Neural cell (in vitro differentiated cells): ENCODE data around the gene FNDC3B.

Experiments
- EP300 ChIP-seq: fragments of 450-650 bp; conservative IDR thresholded peaks from 2 replicates; pipeline ENCODE4 v1.6.1; 2014; ENCODE audit warnings: antibody characterized with exemption, mild to moderate bottlenecking, moderate library complexity; ENCODE audit not compliant: poor library complexity, severe bottlenecking
- POLR2AphosphoS5 ChIP-seq: IDR thresholded peaks from 2 replicates; pipeline ENCODE4 v1.6.1; 2012
- TF ChIP-seq, protein P1 (sequence below): fragments of 450-650 bp; IDR thresholded peaks from 2 replicates; pipeline ENCODE4 v1.5.1; 2014; ENCODE audit warnings: antibody characterized with exemption, mild to moderate bottlenecking, moderate library complexity; ENCODE audit not compliant: poor library complexity, severe bottlenecking
- TF ChIP-seq, protein P2 (sequence below): IDR thresholded peaks from 2 replicates; pipeline ENCODE4 v1.6.1; 2012; ENCODE audit warnings: borderline replicate concordance

DNA sequence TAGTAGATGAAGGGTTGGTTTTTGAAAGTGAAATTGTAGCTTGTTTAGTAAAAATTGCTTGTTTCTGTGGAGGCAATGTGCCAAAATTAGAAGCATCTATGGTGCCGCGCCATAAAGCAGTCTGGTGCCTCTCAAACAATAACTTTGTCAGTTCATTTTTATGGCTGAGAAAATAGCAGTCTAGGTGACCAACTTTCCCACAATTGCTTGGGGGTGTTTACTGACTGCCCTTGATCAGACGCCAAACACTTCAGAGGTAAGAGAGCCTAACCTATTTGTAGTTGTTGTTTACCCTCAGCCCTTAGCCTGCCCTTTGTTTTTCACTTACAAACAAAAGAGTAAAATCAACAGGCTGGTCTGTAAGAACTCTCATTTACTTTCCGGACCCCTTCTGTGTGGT is 174.5 kb downstream of the FNDC3B start:
- TF ChIP-seq EP300 (no peak), POLR2AphosphoS5 (no peak)
- TF ChIP-seq, protein P1, sequence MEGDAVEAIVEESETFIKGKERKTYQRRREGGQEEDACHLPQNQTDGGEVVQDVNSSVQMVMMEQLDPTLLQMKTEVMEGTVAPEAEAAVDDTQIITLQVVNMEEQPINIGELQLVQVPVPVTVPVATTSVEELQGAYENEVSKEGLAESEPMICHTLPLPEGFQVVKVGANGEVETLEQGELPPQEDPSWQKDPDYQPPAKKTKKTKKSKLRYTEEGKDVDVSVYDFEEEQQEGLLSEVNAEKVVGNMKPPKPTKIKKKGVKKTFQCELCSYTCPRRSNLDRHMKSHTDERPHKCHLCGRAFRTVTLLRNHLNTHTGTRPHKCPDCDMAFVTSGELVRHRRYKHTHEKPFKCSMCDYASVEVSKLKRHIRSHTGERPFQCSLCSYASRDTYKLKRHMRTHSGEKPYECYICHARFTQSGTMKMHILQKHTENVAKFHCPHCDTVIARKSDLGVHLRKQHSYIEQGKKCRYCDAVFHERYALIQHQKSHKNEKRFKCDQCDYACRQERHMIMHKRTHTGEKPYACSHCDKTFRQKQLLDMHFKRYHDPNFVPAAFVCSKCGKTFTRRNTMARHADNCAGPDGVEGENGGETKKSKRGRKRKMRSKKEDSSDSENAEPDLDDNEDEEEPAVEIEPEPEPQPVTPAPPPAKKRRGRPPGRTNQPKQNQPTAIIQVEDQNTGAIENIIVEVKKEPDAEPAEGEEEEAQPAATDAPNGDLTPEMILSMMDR = no peak
- TF ChIP-seq, protein P2, sequence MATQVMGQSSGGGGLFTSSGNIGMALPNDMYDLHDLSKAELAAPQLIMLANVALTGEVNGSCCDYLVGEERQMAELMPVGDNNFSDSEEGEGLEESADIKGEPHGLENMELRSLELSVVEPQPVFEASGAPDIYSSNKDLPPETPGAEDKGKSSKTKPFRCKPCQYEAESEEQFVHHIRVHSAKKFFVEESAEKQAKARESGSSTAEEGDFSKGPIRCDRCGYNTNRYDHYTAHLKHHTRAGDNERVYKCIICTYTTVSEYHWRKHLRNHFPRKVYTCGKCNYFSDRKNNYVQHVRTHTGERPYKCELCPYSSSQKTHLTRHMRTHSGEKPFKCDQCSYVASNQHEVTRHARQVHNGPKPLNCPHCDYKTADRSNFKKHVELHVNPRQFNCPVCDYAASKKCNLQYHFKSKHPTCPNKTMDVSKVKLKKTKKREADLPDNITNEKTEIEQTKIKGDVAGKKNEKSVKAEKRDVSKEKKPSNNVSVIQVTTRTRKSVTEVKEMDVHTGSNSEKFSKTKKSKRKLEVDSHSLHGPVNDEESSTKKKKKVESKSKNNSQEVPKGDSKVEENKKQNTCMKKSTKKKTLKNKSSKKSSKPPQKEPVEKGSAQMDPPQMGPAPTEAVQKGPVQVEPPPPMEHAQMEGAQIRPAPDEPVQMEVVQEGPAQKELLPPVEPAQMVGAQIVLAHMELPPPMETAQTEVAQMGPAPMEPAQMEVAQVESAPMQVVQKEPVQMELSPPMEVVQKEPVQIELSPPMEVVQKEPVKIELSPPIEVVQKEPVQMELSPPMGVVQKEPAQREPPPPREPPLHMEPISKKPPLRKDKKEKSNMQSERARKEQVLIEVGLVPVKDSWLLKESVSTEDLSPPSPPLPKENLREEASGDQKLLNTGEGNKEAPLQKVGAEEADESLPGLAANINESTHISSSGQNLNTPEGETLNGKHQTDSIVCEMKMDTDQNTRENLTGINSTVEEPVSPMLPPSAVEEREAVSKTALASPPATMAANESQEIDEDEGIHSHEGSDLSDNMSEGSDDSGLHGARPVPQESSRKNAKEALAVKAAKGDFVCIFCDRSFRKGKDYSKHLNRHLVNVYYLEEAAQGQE = no peak
